HG03095 (cell line): ENCODE data around the gene MOB3B.
"Not testable (repeated sequence)": the region's sequence is repeated elsewhere in the genome, so short reads cannot be mapped to it uniquely, and the experiment has no call there.

ENCODE experiments used
- ATAC-seq: cut with Tn5 transposase; IDR thresholded peaks from one replicate; pipeline ENCODE4 v1.9.1; 2021; ENCODE audit warnings: moderate library complexity; ENCODE audit not compliant: unreplicated experiment

Gene MOB3B

GRCh38 chr9:27482709-27483108 is 46.9 kb downstream of the MOB3B start:
- no peak for ATAC-seq

- no peak for ATAC-seq
Observed at GRCh38 chr9:27478322-27478721, 51.3 kb downstream of the MOB3B start.

DNA sequence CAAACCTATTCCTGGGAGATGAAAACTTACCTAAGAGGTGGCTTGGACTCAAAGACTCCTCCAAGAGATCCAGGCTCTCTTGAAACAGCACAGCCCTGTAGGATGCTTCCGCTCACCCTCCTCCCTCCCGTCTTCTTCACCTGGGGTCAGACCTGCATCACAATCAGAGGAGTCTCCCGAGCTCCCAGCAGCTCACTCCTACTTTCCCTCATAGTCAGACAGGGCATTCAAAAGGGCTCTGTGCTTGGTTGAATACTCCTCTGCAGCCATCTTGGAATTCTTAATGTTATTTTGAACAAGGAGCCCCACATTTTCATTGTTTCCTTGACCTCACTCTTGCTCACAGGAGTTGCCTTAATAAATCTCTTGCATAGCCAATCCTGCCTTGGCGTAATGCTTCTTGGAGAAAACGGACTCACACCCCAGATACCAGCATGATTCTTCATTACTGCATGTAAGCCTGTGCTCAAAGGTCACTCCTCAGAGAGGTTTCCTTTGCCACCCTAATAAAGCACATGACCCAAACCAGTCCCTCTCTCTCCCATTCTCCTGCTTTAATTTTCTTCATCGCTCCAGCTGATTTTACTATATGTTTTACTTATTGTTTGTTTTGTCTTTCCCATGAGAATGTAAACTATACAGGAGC is 52.6 kb downstream of the MOB3B start:
- ATAC-seq = no peak

- no peak for ATAC-seq
Observed at GRCh38 chr9:27475057-27475595, 54.5 kb downstream of the MOB3B start.

GRCh38 chr9:27474305-27474704 is 55.3 kb downstream of the MOB3B start:
- no peak for ATAC-seq

DNA sequence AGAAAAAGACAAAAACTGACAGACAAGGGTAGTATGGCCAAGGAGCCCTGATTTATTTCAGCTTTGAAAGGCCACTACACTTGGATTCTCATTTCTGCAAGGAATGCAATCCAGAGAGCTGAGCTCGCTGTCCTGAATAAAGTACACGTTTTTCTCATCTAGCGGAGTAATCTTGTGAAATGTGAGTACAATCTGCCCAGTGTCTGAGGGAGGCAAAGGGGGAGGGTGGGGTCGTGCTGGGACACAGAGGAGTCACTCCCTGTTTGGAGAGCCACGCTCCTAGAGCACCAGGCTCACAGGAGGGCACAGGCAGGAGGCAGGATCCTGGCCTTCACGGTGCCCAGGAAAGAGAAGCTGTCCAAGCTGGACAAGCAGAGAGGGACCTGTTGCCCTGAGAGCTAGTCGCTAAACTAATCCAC is 56.5 kb downstream of the MOB3B start:
- ATAC-seq = no peak

DNA sequence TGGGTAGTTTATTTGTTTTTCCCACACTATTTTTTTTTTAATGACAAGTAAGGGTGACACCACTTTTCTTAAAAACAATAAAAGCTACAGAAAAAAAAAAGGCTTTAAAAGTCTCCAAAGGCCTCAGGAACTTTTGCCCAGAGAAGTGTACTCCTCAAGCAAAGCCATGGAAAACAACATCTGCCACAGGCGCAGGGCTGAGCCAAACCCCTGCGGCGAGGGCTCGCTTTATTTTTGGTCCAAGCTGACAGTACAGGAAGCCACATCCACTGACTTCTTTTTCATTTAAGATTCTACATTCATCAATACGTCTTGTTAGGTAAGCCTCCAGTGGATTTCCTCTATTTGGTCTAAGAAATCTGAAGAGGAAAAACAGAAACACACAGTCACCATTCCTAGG is 57.4 kb downstream of the MOB3B start:
- ATAC-seq = no peak

GRCh38 chr9:27471789-27472188 is 57.8 kb downstream of the MOB3B start:
- ATAC-seq = no peak

DNA sequence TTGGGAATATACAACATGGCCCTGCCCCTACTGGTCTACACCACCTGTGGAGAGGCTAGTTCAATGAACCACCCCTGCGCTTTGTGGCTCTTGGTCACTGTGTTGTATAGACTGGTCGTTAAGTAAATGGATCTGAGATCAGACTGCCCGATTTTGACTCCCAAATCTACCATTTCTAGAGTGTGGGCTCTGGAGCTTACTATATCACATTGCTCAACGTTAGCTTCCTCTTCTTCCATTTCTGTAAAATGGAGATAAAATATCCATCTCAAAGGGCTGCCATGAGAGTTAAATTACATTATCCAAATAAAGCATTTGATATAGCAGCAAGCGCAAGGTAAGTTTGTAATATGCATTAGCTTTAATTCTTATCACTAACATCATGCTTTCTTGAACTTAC is 58.2 kb downstream of the MOB3B start:
- no peak for ATAC-seq

DNA sequence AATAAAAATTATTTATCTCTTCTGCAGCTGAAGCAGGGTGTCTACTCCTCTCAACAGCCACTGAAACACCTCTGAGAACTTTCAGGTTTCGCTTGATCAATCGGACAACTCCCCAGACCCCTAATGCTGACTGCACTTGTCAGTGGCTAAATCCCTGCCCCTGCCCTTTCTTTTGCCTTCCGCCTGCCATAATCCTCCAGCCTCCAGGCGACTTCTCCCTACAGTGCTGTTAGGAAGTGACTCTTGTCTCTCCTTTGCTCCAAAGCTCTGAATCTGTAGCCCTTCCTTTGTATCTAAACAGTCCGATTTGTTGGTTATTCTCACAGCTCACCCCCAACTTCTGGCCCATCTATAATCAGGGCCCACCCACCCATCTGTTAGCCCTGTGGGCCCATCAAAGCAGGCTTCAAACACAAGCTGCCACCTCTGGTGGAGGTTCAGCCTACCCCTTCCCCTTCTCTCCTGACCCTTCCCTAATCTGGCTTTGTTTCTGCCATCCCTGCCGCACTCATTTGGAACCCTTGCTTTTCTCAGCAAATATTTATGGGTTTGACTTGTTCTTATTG is 59.2 kb downstream of the MOB3B start:
- ATAC-seq = no peak

GRCh38 chr9:27469550-27469949 is 60.1 kb downstream of the MOB3B start:
- no peak for ATAC-seq

- ATAC-seq = no peak
Observed at GRCh38 chr9:27468462-27469110, 61.0 kb downstream of the MOB3B start.

DNA sequence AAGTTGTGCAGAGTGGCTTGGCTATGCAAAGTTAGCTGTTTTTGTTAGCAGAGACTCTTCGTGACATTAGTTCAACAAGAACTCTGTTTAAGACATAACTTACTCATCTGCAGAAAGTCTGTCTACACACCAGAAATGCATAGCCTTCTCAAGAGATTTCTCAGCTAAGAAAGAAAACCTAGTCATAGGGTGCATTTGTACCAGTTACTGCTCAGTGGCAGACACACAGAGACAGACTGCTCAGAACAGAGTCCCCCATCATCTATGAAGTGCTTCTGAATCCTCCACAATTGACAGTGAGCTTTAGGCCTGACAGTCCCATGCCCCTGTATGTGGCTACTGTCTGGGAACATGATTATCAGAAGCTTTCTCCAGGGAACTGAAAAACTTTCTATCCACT is 61.6 kb downstream of the MOB3B start:
- no peak for ATAC-seq

- ATAC-seq = no peak
Observed at GRCh38 chr9:27467486-27467885, 62.1 kb downstream of the MOB3B start.

DNA sequence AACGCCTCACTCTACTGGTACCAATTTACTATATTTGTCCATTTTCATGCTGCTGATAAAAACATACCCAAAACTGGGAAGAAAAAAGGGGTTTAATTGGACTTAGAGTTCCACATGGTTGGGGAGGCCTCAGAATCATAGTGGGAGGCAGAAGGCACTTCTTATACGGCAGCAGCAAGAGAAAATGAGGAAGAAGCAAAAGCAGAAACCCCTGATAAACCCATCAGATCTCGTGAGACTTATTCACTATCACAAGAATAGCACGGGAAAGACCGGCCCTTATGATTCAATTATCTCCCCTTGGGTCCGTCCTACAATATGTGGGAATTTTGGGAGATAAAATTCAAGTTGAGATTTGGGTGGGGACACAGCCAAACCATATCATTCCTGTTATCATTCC is 63.1 kb downstream of the MOB3B start:
- ATAC-seq = not testable (repeated sequence)

DNA sequence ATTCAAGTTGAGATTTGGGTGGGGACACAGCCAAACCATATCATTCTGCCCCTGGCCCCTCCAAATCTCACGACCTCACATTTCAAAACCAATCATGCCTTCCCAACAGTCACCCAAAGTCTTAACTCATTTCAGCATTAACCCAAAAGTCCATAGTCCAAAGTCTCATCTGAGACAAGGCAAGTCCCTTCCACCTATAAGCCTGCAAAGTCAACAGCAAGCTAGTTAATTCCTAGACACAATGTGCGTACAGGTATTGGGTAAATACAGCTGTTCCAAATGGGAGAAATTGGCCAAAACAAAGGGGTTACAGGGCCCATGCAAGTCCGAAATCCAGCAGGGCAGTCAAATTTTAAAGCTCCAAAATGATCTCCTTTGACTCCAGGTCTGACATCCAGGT is 64.7 kb downstream of the MOB3B start:
- not testable (repeated sequence) for ATAC-seq

- ATAC-seq = no peak
Observed at GRCh38 chr9:27462846-27463245, 66.8 kb downstream of the MOB3B start.

- ATAC-seq = no peak
Observed at GRCh38 chr9:27462434-27462833, 67.2 kb downstream of the MOB3B start.

DNA sequence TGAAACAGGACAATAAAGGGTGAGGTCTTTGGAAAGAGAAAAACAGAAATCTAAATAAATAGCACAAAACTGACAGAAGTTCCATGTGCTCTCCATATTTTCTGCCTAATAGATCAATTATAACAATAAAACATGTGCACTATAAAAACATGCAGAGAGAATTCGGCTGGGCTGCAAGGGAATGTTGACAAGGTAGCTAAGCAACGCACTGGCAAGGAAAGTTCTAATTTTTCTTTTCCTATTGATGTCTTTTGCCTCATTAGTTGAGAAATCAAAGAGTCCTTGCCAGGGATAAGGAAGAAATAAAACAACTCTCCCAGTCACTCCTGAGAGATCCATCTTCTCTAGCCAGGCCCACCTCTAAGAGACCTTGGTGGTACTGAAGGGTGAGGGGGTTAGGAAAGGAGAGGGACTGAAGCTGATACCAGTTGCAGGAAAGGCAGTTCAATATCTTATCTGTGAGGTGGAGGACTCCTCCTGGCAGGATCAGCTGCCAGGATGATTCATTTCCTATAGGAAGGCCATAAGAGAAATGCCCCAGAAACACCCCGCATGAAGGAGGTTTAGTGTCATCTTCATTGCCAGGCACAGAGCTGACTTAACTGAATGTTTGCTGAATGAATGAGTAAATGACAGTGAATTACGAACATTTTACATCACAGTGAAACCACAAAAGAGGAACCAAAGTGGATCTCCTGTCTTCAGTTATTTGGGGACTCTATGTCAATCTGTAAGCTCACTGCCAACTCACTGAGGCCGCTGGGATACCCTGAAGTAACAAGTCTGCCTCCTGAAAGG is 69.2 kb downstream of the MOB3B start:
- peak; percentile 88 for ATAC-seq

- no peak for ATAC-seq
Observed at GRCh38 chr9:27457445-27457844, 72.2 kb downstream of the MOB3B start.

DNA sequence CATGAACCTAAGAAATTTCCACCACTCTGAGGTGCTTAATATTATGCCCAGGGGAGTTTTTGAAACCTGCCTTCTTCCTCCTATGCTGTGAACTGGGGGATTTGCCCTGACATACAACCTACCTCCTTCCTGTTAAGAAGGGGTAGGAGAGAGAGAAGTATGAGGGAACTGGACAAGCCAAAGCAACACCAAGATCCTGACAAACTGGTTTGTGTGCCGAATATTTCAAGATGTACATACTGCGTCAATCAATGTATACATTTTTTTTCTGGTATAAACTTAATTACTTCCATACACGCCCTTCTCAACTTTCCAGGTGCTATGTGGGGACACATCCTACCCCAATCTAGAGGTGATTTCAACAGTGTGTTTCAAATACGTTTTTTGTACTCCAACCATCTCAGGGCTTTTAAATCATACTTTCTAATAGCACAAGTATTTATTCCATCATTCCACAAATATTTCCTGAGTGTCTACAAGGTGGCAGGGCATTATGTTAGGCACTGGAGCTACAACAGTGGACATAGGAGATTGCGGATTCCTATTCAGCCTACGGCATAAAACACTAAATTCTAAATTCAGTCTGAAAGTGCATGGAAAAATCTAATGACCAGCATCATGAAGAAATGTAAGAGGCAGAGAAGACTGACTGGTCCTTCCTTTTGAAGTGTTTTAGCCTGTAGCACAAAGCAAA is 75.6 kb downstream of the MOB3B start:
- ATAC-seq = no peak
